OCI-M2 (cell line): ENCODE results near the gene C1QTNF6.

Source experiments
- DNase-seq: peaks from one replicate; lab custom pipeline; 2025; ENCODE audit not compliant: unreplicated experiment; lab: John Stamatoyannopoulos, UW

C1QTNF6 gene

GRCh38 chr22:37163575-37164504, 24.2 kb downstream of the C1QTNF6 start:
- no peak for DNase-seq

DNA sequence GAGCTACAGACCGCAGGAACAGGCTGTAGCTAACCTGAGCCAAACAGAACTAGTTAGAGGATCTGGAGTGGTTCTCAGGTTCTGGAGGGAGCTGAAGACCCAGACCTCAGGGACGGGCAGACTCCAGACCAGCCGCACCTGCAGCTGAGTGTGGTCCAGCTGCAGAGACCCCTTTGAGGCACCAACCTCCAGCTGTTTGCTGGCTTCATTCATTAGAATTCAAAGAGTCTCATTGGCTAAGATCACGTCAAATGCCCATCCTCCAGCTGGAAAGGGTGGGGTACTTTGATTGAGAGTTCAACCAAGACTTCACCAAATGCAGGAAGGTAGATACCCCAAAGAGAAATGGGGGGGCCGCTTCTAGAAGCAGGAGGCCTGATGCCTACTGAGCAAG, 25.0 kb downstream of the C1QTNF6 start:
- no peak for DNase-seq

- no peak for DNase-seq
These were observed 25.6 kb downstream of the C1QTNF6 start for GRCh38 chr22:37162221-37163095.

GRCh38 chr22:37161443-37161842, 26.6 kb downstream of the C1QTNF6 start:
- no peak for DNase-seq

- no peak for DNase-seq
These were observed 28.0 kb downstream of the C1QTNF6 start for GRCh38 chr22:37160027-37160426.

DNA sequence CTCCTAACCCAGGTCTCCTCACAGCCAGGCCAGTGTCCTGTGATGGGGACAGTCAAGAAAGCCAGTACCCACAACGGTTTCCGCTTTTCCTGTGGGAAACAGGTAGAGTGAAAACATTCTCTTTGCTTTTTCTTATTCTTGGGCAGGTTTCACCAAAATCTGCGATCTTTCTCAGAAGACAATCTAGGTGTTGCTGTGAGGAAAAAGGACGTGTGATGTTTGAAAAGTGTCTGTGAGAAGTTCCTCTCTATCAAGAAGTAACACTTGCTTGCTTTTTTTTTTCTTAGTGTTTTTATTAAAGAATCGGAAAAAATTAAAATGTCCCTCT, 29.1 kb downstream of the C1QTNF6 start:
- DNase-seq = no peak

DNA sequence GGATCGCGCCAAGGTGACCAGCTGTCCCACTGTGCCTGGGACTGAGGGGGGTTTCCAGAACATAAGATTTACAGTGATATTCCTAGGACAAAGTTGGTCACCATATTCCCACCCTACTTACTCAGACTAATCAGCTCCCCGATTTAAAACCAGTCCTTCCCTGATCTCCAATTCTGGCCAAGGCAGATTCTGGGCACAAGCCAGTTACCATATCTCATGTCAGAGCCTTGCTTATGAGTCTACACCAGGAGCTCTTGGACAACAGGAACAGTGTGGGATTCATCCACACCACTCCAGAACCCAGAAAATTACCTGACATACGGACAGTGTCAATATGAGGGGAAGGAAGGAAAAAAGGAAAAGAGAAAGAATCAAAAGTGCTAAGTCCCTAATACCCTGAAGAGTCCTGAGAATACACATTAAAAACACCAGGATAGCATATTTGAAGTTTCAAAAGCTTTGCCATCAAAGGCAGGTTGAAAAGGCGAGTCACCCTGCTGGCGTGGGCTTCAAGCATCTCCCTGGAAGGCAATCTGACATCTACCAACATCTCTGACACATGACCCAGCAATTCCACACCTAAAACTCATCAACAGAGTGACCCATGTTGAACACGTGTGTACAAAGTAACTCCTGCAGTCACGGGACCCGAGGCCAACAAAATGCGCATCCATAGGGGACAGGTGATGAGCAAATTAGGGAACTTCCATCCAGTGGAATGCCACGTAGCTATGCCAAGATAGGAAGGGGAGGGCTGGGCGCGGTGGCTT, 30.3 kb downstream of the C1QTNF6 start:
- DNase-seq = no peak

GRCh38 chr22:37156686-37157435, 31.2 kb downstream of the C1QTNF6 start:
- no peak for DNase-seq

- no peak for DNase-seq
These were observed 32.1 kb downstream of the C1QTNF6 start for GRCh38 chr22:37155971-37156370.

DNA sequence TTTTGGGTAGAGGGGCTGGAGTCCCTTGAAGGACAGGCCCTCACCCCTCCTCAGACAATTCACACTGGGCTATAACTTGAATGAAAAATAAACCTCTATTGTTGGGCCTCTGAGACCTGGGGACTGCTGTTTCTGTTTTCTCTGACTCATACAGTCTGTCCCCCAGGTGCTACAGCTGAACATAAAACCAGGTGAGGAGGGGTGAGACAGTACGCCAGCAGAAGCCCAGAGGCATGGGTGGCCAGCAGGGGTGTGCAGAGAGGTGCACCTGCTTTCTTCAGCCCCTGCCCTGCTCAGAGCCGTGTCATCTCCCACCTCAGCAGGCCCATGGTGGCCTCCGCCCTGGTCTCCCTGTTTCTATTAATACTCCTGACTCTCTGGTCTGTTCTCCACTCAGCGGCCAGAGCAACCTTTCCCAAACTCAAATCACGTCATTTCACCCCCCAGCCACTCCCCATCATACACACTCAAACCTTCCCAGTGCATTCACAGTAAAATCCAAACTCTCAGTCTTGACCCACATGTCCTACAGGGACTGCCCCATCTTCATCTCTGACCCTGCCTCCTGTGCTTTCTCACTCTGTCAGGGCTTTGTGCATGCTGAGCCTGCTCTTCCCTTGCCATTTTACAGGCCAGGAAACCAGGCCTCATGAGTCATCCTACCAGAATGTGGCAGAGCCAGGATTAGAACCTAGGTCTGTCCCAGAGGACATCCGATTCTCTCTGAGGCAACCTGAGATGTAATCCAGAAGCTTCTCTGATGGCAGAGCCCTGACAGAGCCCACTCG, 32.9 kb downstream of the C1QTNF6 start:
- no peak for DNase-seq

DNA sequence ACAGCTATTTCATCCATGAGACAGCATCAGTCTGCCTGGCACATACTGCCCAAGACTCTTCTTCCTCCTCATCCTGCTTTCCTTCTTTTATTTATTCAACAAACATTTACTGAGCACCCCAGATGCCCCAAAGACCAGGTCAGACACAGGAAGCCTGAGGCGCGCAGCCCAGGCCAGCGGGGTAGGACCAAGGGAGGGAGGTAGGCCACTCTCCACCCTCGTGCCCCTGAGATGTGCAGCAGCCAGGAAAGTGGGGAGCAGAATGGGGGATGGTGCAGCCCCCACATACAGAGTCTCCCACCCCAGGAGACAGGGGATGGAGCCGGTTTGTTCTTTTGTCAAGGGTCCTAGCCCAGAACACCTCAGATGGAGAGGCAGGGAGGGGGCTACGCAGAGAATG, 34.1 kb downstream of the C1QTNF6 start:
- no peak for DNase-seq

GRCh38 chr22:37151401-37151800, 36.6 kb downstream of the C1QTNF6 start:
- no peak for DNase-seq

GRCh38 chr22:37150701-37151100, 37.3 kb downstream of the C1QTNF6 start:
- DNase-seq = no peak

GRCh38 chr22:37148742-37149665, 39.0 kb downstream of the C1QTNF6 start:
- DNase-seq = no peak

DNA sequence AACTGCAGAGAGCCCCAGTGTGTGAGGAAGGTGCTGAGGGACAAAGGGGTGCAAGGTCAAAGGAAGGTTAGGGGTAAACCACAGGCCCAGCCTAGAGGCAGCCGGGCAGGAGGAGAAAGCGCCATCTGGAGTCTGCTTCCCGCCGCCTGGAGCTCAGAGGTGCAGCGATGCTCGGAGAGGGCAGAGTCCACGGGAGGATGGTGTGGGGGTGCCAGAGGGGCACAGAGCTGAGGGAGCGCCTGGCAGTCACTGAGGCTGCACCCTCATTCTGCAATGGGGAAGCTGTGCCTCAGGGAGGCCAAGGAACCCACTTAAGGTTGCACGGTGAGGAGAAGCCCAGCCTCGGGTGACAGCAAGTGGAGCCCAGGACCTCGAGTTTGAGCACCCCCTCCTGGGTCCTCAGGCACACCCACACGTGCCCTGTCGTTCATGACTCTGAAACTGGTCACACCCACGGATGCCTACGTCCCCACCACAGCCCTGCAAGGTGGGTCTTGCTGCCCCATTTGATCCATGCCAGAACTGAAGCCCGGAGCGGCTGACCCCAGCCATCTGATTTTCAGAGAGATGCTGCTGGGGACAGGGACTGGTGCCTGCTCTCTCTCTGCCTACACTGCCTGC, 39.9 kb downstream of the C1QTNF6 start:
- no peak for DNase-seq

DNA sequence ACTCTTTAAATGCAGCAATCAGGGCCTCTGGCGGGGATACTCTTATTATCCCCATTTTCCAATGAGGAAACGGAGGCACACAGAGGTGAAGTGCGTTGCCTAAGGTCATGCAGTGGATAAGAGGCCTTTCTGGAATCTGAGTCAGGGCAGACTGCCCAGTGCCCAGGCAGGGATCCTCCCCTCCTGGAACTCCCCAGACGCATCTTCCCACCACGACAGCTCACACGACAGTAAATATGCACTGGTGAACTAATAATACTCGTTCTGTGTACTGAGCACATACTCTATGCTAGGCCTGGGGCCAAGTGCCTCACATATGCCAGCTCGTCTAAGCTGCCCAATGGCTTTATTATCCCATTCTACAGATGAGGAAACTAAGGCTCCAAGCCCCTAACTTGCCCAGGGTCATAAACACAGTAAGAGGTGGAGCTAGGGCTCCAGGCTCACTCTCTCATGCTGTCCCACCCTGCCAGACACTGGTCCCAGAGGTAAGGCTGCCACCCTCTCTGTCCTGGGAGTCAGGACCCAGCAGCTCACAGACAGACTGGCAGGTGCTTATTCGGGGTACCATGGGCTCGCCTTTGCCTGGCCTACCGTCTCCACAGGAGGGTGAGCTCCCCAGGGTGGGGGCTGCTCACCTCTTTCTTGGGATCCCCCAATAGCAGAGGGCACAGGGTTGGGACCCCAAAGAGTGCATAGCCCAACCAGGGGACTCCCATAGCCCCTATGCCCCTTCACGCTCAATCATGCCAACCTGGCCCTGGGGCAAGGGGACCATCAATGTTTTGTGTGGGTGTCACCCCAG, 40.7 kb downstream of the C1QTNF6 start:
- no peak for DNase-seq

- no peak for DNase-seq
These were observed 41.4 kb downstream of the C1QTNF6 start for GRCh38 chr22:37146507-37147180.
